Psoas muscle (tissue), 8 donors: Measurements from ENCODE around the gene IFT122. TPM values are rescaled to one million over a fixed set of nuclear protein-coding genes. Genes with fewer than 3 reads are reported as not detected.

Experiments used
- ATAC-seq, 4 donors: fragments of 200-7000 bp; cut with Tn5 transposase; one replicate each; pipeline ENCODE4 v1.9.1; 2020; ENCODE audit warnings: moderate library complexity in 3 of 4, mild to moderate bottlenecking in 2 of 4
- DNase-seq, 2 donors: peaks; one replicate each; pipeline ENCODE4 v3.0.0-alpha.2; 2020
- H3K27ac ChIP-seq: fragments of 200-600 bp; one replicate; pipeline ENCODE4 v1.8.0; 2022
- H3K27me3 ChIP-seq, 3 donors: fragments of 200-600 bp in 1 of 3; one replicate each; pipeline versions ENCODE4 v1.6.1 to v1.8.0; 2013 to 2022; ENCODE audit warnings: low read length in 2 of 3, mild to moderate bottlenecking in 2 of 3, moderate library complexity in 1 of 3; ENCODE audit not compliant: insufficient read depth in 3 of 3
- H3K36me3 ChIP-seq, 2 donors: fragments of 200-600 bp in 1 of 2; one replicate each; pipeline versions ENCODE4 v1.6.1 to v1.8.0; 2013 to 2022; ENCODE audit warnings: low read depth in 1 of 2, mild to moderate bottlenecking in 1 of 2, moderate library complexity in 1 of 2; ENCODE audit not compliant: insufficient read depth in 1 of 2
- H3K4me1 ChIP-seq: fragments of 200-600 bp; one replicate; pipeline ENCODE4 v1.8.0; 2022
- H3K4me3 ChIP-seq: fragments of 200-600 bp; one replicate; pipeline ENCODE4 v1.8.0; 2022; ENCODE audit warnings: mild to moderate bottlenecking
- H3K9me3 ChIP-seq: fragments of 200-600 bp; one replicate; pipeline ENCODE4 v1.8.0; 2022
- WGBS, 3 donors: extraction: QIAGEN DNeasy Blood & Tissue Kit; methylation state at CpG; one replicate each; pipeline versions ENCODE4 v1.1.6 to v1.1.7; 2013; 5-methylcytosine and 5-hydroxymethylcytosine counted together
- intact Hi-C, 2 donors: fragments of 100-400 bp; cut with DNase I; formaldehyde crosslinking; loops; one replicate each; pipeline versions ENCODE4 v1.11.0 to v1.14.2; 2022
- polyA plus RNA-seq, 3 donors: library from polyadenylated mRNA; stranded (reverse); fragments of 200-250 nt; gene quantifications; one replicate each; pipeline ENCODE4 v1.2.3, GENCODE V29; 2013
- total RNA-seq, 4 donors: library from RNA; stranded (reverse); fragmentation: NEBNext Ultra II Directional in 2 of 4; extraction: Animal tissue kit (Norgen Biotek cat#: 25700) in 2 of 4; gene quantifications; one replicate each; pipeline versions ENCODE4 v1.2.1 to v1.2.4, GENCODE V29; 2021 to 2023
- TF ChIP-seq, protein P1 (sequence below): fragments of 200-600 bp; IDR thresholded peaks from one replicate; pipeline ENCODE4 v1.8.0; 2022; ENCODE audit warnings: antibody characterized with exemption
- donor health status: healthy with polysubstance abuse.
- donor health status: DM: no; HTN: no; CAD: no; lungs with moderate emphysema.
- donor health status: Bipolar disorder and iron deficiency.
- donor health status: healthy.
- donor health status: DM: yes; HTN: yes; CAD: no.
- donor health status: DM: no; HTN: no; CAD: no.
- donor health status: DM: no; HTN: no; CAD: no.
- donor health status: DM: yes; HTN: yes; CAD: no.

The IFT122 gene
- total and polyA plus RNA-seq, 7 donors, result 2.3 to 7.3 (median 4.5) TPM

DNA sequence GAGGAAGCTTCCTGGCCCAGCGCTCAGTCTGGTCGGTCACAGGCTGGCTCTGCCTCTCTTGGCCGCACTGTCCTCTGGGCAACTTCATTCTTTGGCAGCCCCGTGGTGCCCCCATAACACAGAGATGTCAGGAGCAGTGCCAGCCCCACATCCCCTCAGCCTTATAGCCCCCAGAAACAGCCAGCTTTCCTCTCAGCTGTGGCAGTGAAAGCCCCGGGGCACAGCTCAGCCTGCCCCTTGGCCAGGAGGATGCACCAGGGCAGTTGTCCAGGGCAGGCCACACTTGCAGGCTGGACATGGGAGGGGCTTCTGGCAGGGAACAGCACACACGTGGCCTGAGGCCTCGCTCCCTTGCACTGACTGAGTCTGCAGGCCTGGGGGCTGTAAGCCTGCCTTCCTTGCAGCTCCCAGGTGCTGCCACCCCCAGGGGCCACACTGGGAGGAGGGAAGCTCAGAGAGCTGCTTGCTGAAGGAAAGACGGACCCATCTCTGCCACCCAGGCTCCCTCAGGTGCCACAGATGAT is 78.1 kb downstream of the IFT122 start:
- TF ChIP-seq, protein P1, sequence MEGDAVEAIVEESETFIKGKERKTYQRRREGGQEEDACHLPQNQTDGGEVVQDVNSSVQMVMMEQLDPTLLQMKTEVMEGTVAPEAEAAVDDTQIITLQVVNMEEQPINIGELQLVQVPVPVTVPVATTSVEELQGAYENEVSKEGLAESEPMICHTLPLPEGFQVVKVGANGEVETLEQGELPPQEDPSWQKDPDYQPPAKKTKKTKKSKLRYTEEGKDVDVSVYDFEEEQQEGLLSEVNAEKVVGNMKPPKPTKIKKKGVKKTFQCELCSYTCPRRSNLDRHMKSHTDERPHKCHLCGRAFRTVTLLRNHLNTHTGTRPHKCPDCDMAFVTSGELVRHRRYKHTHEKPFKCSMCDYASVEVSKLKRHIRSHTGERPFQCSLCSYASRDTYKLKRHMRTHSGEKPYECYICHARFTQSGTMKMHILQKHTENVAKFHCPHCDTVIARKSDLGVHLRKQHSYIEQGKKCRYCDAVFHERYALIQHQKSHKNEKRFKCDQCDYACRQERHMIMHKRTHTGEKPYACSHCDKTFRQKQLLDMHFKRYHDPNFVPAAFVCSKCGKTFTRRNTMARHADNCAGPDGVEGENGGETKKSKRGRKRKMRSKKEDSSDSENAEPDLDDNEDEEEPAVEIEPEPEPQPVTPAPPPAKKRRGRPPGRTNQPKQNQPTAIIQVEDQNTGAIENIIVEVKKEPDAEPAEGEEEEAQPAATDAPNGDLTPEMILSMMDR, result no peak
- Histone ChIP-seq H3K36me3 (no peaks in the 10 kb centered on the region), H3K27ac (no peak overlapping the region), H3K4me3 (no peak overlapping the region), H3K27me3 (no peaks in the 10 kb centered on the region), H3K9me3 (no peaks in the 10 kb centered on the region), H3K4me1 (no peaks in the 10 kb centered on the region)
- 59 to 71% (median 60%) methylated on average over 8 of the region's 8 CpGs for WGBS, 3 donors
- DNase-seq (no peak), ATAC-seq (no peak)
- intact Hi-C loops, result no loop called here

DNA sequence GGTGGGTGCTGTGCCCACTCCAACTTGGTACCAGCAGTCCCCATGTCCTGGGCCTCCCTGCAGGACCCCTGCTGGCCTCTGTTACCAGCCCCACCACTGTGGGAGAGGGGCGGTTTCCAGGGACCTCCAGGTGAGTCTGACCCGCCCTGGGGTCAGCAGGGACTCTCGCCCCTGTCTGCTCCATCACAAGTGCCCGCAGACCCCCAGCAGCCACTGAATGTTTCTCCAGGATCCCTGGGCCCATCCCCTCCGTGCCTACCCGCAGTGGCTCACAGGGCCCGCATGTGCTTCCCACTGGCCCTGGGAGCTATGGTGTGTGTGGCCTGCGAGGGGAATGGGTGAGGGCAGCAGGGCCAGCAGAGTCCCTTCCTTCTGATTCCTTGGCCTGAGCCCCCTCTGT is 78.6 kb downstream of the IFT122 start:
- WGBS, 3 donors, result 93 to 97% (median 94%) methylated on average over 7 to 8 of the region's 8 CpGs
- Histone ChIP-seq H3K9me3 (no peaks in the 10 kb centered on the region), H3K36me3 (no peaks in the 10 kb centered on the region), H3K27me3 (no peaks in the 10 kb centered on the region), H3K4me1 (no peaks in the 10 kb centered on the region), H3K4me3 (no peak overlapping the region), H3K27ac (no peak overlapping the region)
- DNase-seq (no peak), ATAC-seq (no peak)
- intact Hi-C loops, result no loop called here
- TF ChIP-seq, protein P1, result no peak

DNA sequence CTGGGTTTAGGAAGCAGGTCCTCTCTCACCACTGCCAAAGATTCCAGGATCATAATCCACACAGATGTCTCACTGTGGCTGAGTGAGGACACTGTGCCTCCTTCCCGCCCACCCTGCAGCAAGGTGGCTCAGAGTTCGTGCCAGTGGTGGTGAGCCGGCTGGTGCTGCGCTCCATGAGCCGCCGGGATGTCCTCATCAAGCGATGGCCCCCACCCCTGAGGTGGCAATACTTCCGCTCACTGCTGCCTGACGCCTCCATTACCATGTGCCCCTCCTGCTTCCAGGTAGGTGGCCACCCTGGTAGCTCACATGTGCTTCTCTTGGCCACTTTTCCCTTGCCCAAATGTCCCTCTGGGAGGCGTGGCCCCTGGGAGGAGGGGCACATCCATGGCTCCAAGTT is 79.4 kb downstream of the IFT122 start:
- Histone ChIP-seq H3K4me1 (no peaks in the 10 kb centered on the region), H3K4me3 (no peak overlapping the region), H3K36me3 (no peaks in the 10 kb centered on the region), H3K9me3 (no peaks in the 10 kb centered on the region), H3K27me3 (no peaks in the 10 kb centered on the region), H3K27ac (no peak overlapping the region)
- 94 to 97% (median 96%) methylated on average over 10 of the region's 10 CpGs for WGBS, 3 donors
- TF ChIP-seq, protein P1, result no peak
- DNase-seq (no peak), ATAC-seq (no peak)
- intact Hi-C loops, result no loop called here

DNA sequence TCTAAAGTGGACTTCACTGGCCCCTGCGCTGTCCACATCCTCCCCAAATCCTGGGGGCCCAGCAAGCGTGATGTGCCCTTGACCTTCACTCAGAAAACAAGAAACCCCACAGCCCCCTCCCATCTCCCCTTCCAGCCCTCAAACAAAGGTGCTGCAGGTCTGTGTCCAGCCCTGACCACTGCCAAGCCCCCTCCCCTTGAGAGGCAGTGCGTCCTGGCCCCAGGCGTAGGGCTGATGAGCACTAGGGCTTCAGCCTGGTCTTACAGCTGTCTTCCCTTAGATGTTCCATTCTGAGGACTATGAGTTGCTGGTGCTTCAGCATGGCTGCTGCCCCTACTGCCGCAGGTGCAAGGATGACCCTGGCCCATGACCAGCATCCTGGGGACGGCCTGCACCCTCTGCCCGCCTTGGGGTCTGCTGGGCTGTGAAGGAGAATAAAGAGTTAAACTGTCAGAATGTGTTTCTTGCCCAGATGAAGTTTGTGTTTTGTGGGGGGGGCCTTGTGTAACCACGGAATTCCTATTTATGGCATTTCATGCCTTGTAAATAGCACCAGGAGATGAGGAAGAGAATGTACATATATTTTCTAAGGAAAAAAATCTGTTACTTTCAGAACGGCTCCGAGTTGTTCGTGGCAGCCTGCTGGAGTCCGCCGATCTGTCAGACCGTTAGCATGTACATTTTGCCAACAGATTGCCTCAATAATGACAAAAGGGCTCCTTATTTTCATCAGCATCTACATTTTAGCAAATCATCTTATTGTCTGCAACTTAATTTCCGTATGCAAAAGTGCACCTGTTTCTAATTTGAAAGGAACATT is 80.1 kb downstream of the IFT122 start:
- ATAC-seq (no peak), DNase-seq (no peak)
- H3K9me3 ChIP-seq, result no peaks in the 10 kb centered on the region
- H3K27me3 ChIP-seq, result no peaks in the 10 kb centered on the region
- H3K4me1 ChIP-seq, result no peaks in the 10 kb centered on the region
- no peak overlapping the region for H3K4me3 ChIP-seq
- H3K36me3 ChIP-seq, result no peaks in the 10 kb centered on the region
- 88 to 94% (median 92%) methylated on average over 15 of the region's 15 CpGs for WGBS, 3 donors
- intact Hi-C loops, result no loop called here
- TF ChIP-seq, protein P1, result no peak
- no peak overlapping the region for H3K27ac ChIP-seq
